GM12878 (cell line): ENCODE measurements around the gene USP17L27. TPM values are rescaled to one million over a fixed set of nuclear protein-coding genes. Genes with fewer than 3 reads are reported as not detected.
"Not testable (repeated sequence)": the region's sequence is repeated elsewhere in the genome, so short reads cannot be mapped to it uniquely, and the experiment has no call there.

Experiments
- ATAC-seq: fragments of 200-7000 bp; cut with Tn5 transposase; 3 replicates; pipeline ENCODE4 v1.9.1; 2020; ENCODE audit warnings: mild to moderate bottlenecking, moderate library complexity
- BruUV-seq: library from RNA; stranded (reverse); fragments of 400-500 nt; replicated peaks from 2 replicates; lab custom pipeline; 2021; lab: Mats Ljungman, UMichigan
- CTCF ChIA-PET: fragments of 300-600 bp; sonication (Branson Sonifier 250); formaldehyde crosslinking; extraction: SDS; loops from one replicate; lab custom pipeline; 2021; ENCODE audit warnings: inconsistent platforms; lab: Yijun Ruan, JAX
- POLR2A ChIA-PET: fragments of 350-600 bp; formaldehyde crosslinking; extraction: SDS; loops from one replicate; lab custom pipeline; 2021; ENCODE audit warnings: inconsistent platforms; lab: Charles Lee
- RAD21 ChIA-PET: fragments of 300-600 bp; sonication (Branson Sonifier 250); formaldehyde crosslinking; loops from one replicate; lab custom pipeline; 2023; ENCODE audit warnings: antibody characterized with exemption; ENCODE audit not compliant: unreplicated experiment; lab: Charles Lee
- SMC1A ChIA-PET: fragments of 300-600 bp; sonication (Branson Sonifier 250); formaldehyde crosslinking; loops from one replicate; lab custom pipeline; 2023; ENCODE audit not compliant: unreplicated experiment, uncharacterized antibody; lab: Charles Lee
- DNase-seq: peaks from one replicate; pipeline ENCODE4 v3.0.0-alpha.2; 2011; ENCODE audit warnings: low read depth, low spot score
- FAIRE-seq: peaks from 3 replicates; lab custom pipeline; 2011; peaks lifted over from hg19 to GRCh38; lab: Jason Lieb, UNC
- H2AFZ ChIP-seq: 2 replicates; pipeline ENCODE4 v1.6.0; 2011; ENCODE audit warnings: low read depth, low read length, control low read depth; ENCODE audit not compliant: control insufficient read depth
- H3K27ac ChIP-seq: 2 replicates; pipeline ENCODE4 v1.5.1; 2011; ENCODE audit warnings: control low read depth; ENCODE audit not compliant: control insufficient read depth, insufficient read depth
- H3K27me3 ChIP-seq, 2 experiments: replicated peaks in 1 of 2; 2 replicates each; pipeline versions ENCODE4 v1.6.0 to v1.6.1; 2011; ENCODE audit warnings: low read length in 1 of 2; ENCODE audit not compliant: control insufficient read depth in 2 of 2, insufficient read depth in 2 of 2
- H3K36me3 ChIP-seq, 2 experiments: 2 replicates each; pipeline ENCODE4 v1.5.1; 2011; ENCODE audit warnings: low read length in 1 of 2; ENCODE audit not compliant: control insufficient read depth in 2 of 2, insufficient read depth in 2 of 2
- H3K4me1 ChIP-seq: 2 replicates; pipeline ENCODE4 v1.6.1; 2011; ENCODE audit warnings: mild to moderate bottlenecking, low read length, moderate library complexity, mixed read lengths; ENCODE audit not compliant: control insufficient read depth, insufficient read depth
- H3K4me2 ChIP-seq: 2 replicates; pipeline ENCODE4 v1.6.0; 2011; ENCODE audit warnings: control low read depth; ENCODE audit not compliant: control insufficient read depth, insufficient read depth
- H3K4me3 ChIP-seq: fragments of 200-600 bp; sonication (generic); 2 replicates; pipeline ENCODE4 v1.5.1; 2016
- H3K79me2 ChIP-seq: 2 replicates; pipeline ENCODE4 v1.6.0; 2011; ENCODE audit warnings: low read length; ENCODE audit not compliant: control insufficient read depth, insufficient read depth
- H3K9ac ChIP-seq: 2 replicates; pipeline ENCODE4 v1.8.0; 2011; ENCODE audit warnings: low read length, control low read depth, mixed read lengths; ENCODE audit not compliant: control insufficient read depth, insufficient read depth
- H3K9me3 ChIP-seq: replicated peaks from 3 replicates; pipeline ENCODE4 v1.5.1; 2011; ENCODE audit warnings: mild to moderate bottlenecking, low read length; ENCODE audit not compliant: control insufficient read depth, insufficient read depth
- H4K20me1 ChIP-seq: 2 replicates; pipeline ENCODE4 v1.6.0; 2011; ENCODE audit not compliant: control insufficient read depth, insufficient read depth
- whole genome bisulfite sequencing: methylation state at CpG from one replicate; pipeline ENCODE4 v1.1.6; 2016; ENCODE audit warnings: low lambda C conversion rate; ENCODE audit not compliant: insufficient replicate concordance, insufficient coverage; ENCODE audit errors: missing lambda C conversion rate; 5-methylcytosine and 5-hydroxymethylcytosine counted together
- in situ Hi-C: fragments of 300-500 bp; cut with MboI; formaldehyde crosslinking; loops from 9 replicates; pipeline ENCODE4 v1.14.3; 2018; ENCODE audit warnings: mixed read lengths
- intact Hi-C: fragments of 100-400 bp; cut with micrococcal nuclease; formaldehyde crosslinking; loops from one replicate; pipeline ENCODE4 v1.14.2; 2022; ENCODE audit not compliant: unreplicated experiment
- polyA plus RNA-seq, 11 experiments: library from polyadenylated mRNA; depleted of rRNA in 4 of 11; unstranded in 6 of 11; stranded (reverse) in 5 of 11; fragments of >200 nt; fragmentation: Nextera tagmentation in 4 of 11; fragmentation: Illumina TruSeq in 1 of 11; extraction: Ambion mirVana in 4 of 11; extraction: Trizol in 1 of 11; gene quantifications; 1 replicate in 1 of 11; 2 replicates in 10 of 11; pipeline versions ENCODE4 v1.2.1 to v1.2.3, GENCODE V29; 2011 to 2016; ENCODE audit warnings: inconsistent platforms in 2 of 11, missing spikeins in 2 of 11, low read depth in 1 of 11
- total RNA-seq, 4 experiments: library from RNA; depleted of rRNA in 3 of 4; stranded (reverse); fragments of >200 nt in 3 of 4; fragmentation: Illumina TruSeq in 1 of 4; extraction: Trizol in 1 of 4; gene quantifications; 2 replicates each; pipeline versions ENCODE4 v1.2.1 to v1.2.3, GENCODE V29; 2013 to 2021

Gene USP17L27
- total and polyA plus RNA-seq, 10 of the 15 experiments (the other 5 are each of a cell fraction or from before 2014, with no cell fraction given): not detected

GRCh38 chr4:9389001-9389400 is 45.1 kb downstream of the USP17L27 start:
- RAD21 ChIA-PET, H3K27ac ChIP-seq: not testable (repeated sequence)

More at GRCh38 chr4:9389001-9389400, 45.1 kb downstream of the USP17L27 start:
- H3K36me3 ChIP-seq, H3K4me3 ChIP-seq, DNase-seq, H3K9ac ChIP-seq, BruUV-seq, H2AFZ ChIP-seq, FAIRE-seq, H3K27me3 ChIP-seq, H3K4me2 ChIP-seq, ATAC-seq, SMC1A ChIA-PET, H3K9me3 ChIP-seq, H4K20me1 ChIP-seq, in situ Hi-C loops, POLR2A ChIA-PET, intact Hi-C loops, H3K79me2 ChIP-seq, H3K4me1 ChIP-seq, CTCF ChIA-PET: not testable (repeated sequence)
- 22% methylated on average over 2 of the region's 2 CpGs for WGBS

Other genes starting within 250 kb of the USP17L27 start
Only the 7 nearest of the 20 such genes appear.
- gene USP17L24, start 19.0 kb upstream of the USP17L27 start, total RNA-seq (2014; rRNA removed): not detected in 2 replicates
- not detected in 2 replicates for gene USP17L24, start 19.0 kb upstream of the USP17L27 start, total RNA-seq (2014; rRNA removed; fragmentation: Illumina TruSeq; extraction: Trizol)
- gene USP17L24, start 19.0 kb upstream of the USP17L27 start, total RNA-seq (2021): not detected in 2 replicates
- gene USP17L24, start 19.0 kb upstream of the USP17L27 start, polyA plus RNA-seq (2011; rRNA removed): not detected in 2 replicates
- gene USP17L24, start 19.0 kb upstream of the USP17L27 start, polyA plus RNA-seq (2014; fragmentation: Illumina TruSeq; extraction: Trizol): not detected in 2 replicates
- not detected for gene USP17L24, start 19.0 kb upstream of the USP17L27 start, polyA plus RNA-seq (2014; fragmentation: Nextera tagmentation; extraction: Ambion mirVana)
- not detected in 2 replicates for gene USP17L24, start 19.0 kb upstream of the USP17L27 start, polyA plus RNA-seq (2014; rRNA removed)
- not detected for gene USP17L24, start 19.0 kb upstream of the USP17L27 start, polyA plus RNA-seq (2016; fragmentation: Nextera tagmentation; extraction: Ambion mirVana)
- gene USP17L25, start 14.2 kb upstream of the USP17L27 start, total RNA-seq (2014; rRNA removed): not detected in 2 replicates
- not detected in 2 replicates for gene USP17L25, start 14.2 kb upstream of the USP17L27 start, total RNA-seq (2014; rRNA removed; fragmentation: Illumina TruSeq; extraction: Trizol)
- not detected in 2 replicates for gene USP17L25, start 14.2 kb upstream of the USP17L27 start, total RNA-seq (2021)
- not detected in 2 replicates for gene USP17L25, start 14.2 kb upstream of the USP17L27 start, polyA plus RNA-seq (2011; rRNA removed)
- not detected in 2 replicates for gene USP17L25, start 14.2 kb upstream of the USP17L27 start, polyA plus RNA-seq (2014; fragmentation: Illumina TruSeq; extraction: Trizol)
- gene USP17L25, start 14.2 kb upstream of the USP17L27 start, polyA plus RNA-seq (2014; fragmentation: Nextera tagmentation; extraction: Ambion mirVana): not detected
- gene USP17L25, start 14.2 kb upstream of the USP17L27 start, polyA plus RNA-seq (2014; rRNA removed): not detected in 2 replicates
- not detected for gene USP17L25, start 14.2 kb upstream of the USP17L27 start, polyA plus RNA-seq (2016; fragmentation: Nextera tagmentation; extraction: Ambion mirVana)
- gene USP17L26, start 9.5 kb upstream of the USP17L27 start, total RNA-seq (2014; rRNA removed): not detected in 2 replicates
- not detected in 2 replicates for gene USP17L26, start 9.5 kb upstream of the USP17L27 start, total RNA-seq (2014; rRNA removed; fragmentation: Illumina TruSeq; extraction: Trizol)
- gene USP17L26, start 9.5 kb upstream of the USP17L27 start, total RNA-seq (2021): not detected in 2 replicates
- not detected in 2 replicates for gene USP17L26, start 9.5 kb upstream of the USP17L27 start, polyA plus RNA-seq (2011; rRNA removed)
- gene USP17L26, start 9.5 kb upstream of the USP17L27 start, polyA plus RNA-seq (2014; fragmentation: Illumina TruSeq; extraction: Trizol): not detected in 2 replicates
- gene USP17L26, start 9.5 kb upstream of the USP17L27 start, polyA plus RNA-seq (2014; fragmentation: Nextera tagmentation; extraction: Ambion mirVana): not detected
- not detected in 2 replicates for gene USP17L26, start 9.5 kb upstream of the USP17L27 start, polyA plus RNA-seq (2014; rRNA removed)
- gene USP17L26, start 9.5 kb upstream of the USP17L27 start, polyA plus RNA-seq (2016; fragmentation: Nextera tagmentation; extraction: Ambion mirVana): not detected
- not detected in 2 replicates for gene USP17L5, start 4.7 kb upstream of the USP17L27 start, total RNA-seq (2014; rRNA removed)
- gene USP17L5, start 4.7 kb upstream of the USP17L27 start, total RNA-seq (2014; rRNA removed; fragmentation: Illumina TruSeq; extraction: Trizol): not detected in 2 replicates
- gene USP17L5, start 4.7 kb upstream of the USP17L27 start, total RNA-seq (2021): not detected in 2 replicates
- gene USP17L5, start 4.7 kb upstream of the USP17L27 start, polyA plus RNA-seq (2011; rRNA removed): not detected in 2 replicates
- gene USP17L5, start 4.7 kb upstream of the USP17L27 start, polyA plus RNA-seq (2014; fragmentation: Illumina TruSeq; extraction: Trizol): not detected in 2 replicates
- not detected for gene USP17L5, start 4.7 kb upstream of the USP17L27 start, polyA plus RNA-seq (2014; fragmentation: Nextera tagmentation; extraction: Ambion mirVana)
- gene USP17L5, start 4.7 kb upstream of the USP17L27 start, polyA plus RNA-seq (2014; rRNA removed): not detected in 2 replicates
- gene USP17L5, start 4.7 kb upstream of the USP17L27 start, polyA plus RNA-seq (2016; fragmentation: Nextera tagmentation; extraction: Ambion mirVana): not detected
- not detected in 2 replicates for gene USP17L28, start 4.7 kb downstream of the USP17L27 start, total RNA-seq (2014; rRNA removed)
- not detected in 2 replicates for gene USP17L28, start 4.7 kb downstream of the USP17L27 start, total RNA-seq (2014; rRNA removed; fragmentation: Illumina TruSeq; extraction: Trizol)
- not detected in 2 replicates for gene USP17L28, start 4.7 kb downstream of the USP17L27 start, total RNA-seq (2021)
- not detected in 2 replicates for gene USP17L28, start 4.7 kb downstream of the USP17L27 start, polyA plus RNA-seq (2011; rRNA removed)
- gene USP17L28, start 4.7 kb downstream of the USP17L27 start, polyA plus RNA-seq (2014; fragmentation: Illumina TruSeq; extraction: Trizol): not detected in 2 replicates
- not detected for gene USP17L28, start 4.7 kb downstream of the USP17L27 start, polyA plus RNA-seq (2014; fragmentation: Nextera tagmentation; extraction: Ambion mirVana)
- not detected in 2 replicates for gene USP17L28, start 4.7 kb downstream of the USP17L27 start, polyA plus RNA-seq (2014; rRNA removed)
- not detected for gene USP17L28, start 4.7 kb downstream of the USP17L27 start, polyA plus RNA-seq (2016; fragmentation: Nextera tagmentation; extraction: Ambion mirVana)
- not detected in 2 replicates for gene USP17L29, start 9.5 kb downstream of the USP17L27 start, total RNA-seq (2014; rRNA removed)
- gene USP17L29, start 9.5 kb downstream of the USP17L27 start, total RNA-seq (2014; rRNA removed; fragmentation: Illumina TruSeq; extraction: Trizol): not detected in 2 replicates
- gene USP17L29, start 9.5 kb downstream of the USP17L27 start, total RNA-seq (2021): not detected in 2 replicates
- gene USP17L29, start 9.5 kb downstream of the USP17L27 start, polyA plus RNA-seq (2011; rRNA removed): not detected in 2 replicates
- not detected in 2 replicates for gene USP17L29, start 9.5 kb downstream of the USP17L27 start, polyA plus RNA-seq (2014; fragmentation: Illumina TruSeq; extraction: Trizol)
- gene USP17L29, start 9.5 kb downstream of the USP17L27 start, polyA plus RNA-seq (2014; fragmentation: Nextera tagmentation; extraction: Ambion mirVana): not detected
- gene USP17L29, start 9.5 kb downstream of the USP17L27 start, polyA plus RNA-seq (2014; rRNA removed): not detected in 2 replicates
- gene USP17L29, start 9.5 kb downstream of the USP17L27 start, polyA plus RNA-seq (2016; fragmentation: Nextera tagmentation; extraction: Ambion mirVana): not detected
- not detected in 2 replicates for gene USP17L30, start 19.0 kb downstream of the USP17L27 start, total RNA-seq (2014; rRNA removed)
- not detected in 2 replicates for gene USP17L30, start 19.0 kb downstream of the USP17L27 start, total RNA-seq (2014; rRNA removed; fragmentation: Illumina TruSeq; extraction: Trizol)
- gene USP17L30, start 19.0 kb downstream of the USP17L27 start, total RNA-seq (2021): not detected in 2 replicates
- gene USP17L30, start 19.0 kb downstream of the USP17L27 start, polyA plus RNA-seq (2011; rRNA removed): not detected in 2 replicates
- gene USP17L30, start 19.0 kb downstream of the USP17L27 start, polyA plus RNA-seq (2014; fragmentation: Illumina TruSeq; extraction: Trizol): not detected in 2 replicates
- gene USP17L30, start 19.0 kb downstream of the USP17L27 start, polyA plus RNA-seq (2014; fragmentation: Nextera tagmentation; extraction: Ambion mirVana): not detected
- gene USP17L30, start 19.0 kb downstream of the USP17L27 start, polyA plus RNA-seq (2014; rRNA removed): not detected in 2 replicates
- gene USP17L30, start 19.0 kb downstream of the USP17L27 start, polyA plus RNA-seq (2016; fragmentation: Nextera tagmentation; extraction: Ambion mirVana): not detected